Cerebellar cortex (tissue), 1 donor: ENCODE data around the gene CLTA.
A peak's percentile ranks its signal among the peaks of the same experiment; 100 is the strongest.
"Not testable (repeated sequence)": the region's sequence is repeated elsewhere in the genome, so short reads cannot be mapped to it uniquely, and the experiment has no call there.

Source experiments
- DNase-seq: peaks from one replicate; pipeline ENCODE4 v3.0.0-alpha.2; 2015; ENCODE audit warnings: low spot score

CLTA gene

GRCh38 chr9:36158917-36159316 lies 31.8 kb upstream of the CLTA start:
- no peak for DNase-seq

GRCh38 chr9:36159509-36159908 lies 31.2 kb upstream of the CLTA start:
- not testable (repeated sequence) for DNase-seq

GRCh38 chr9:36160126-36160525 lies 30.6 kb upstream of the CLTA start:
- DNase-seq, result not testable (repeated sequence)

- DNase-seq, result no peak
Observed at GRCh38 chr9:36161187-36161586, 29.5 kb upstream of the CLTA start.

- DNase-seq, result no peak
Observed at GRCh38 chr9:36162211-36162738, 28.4 kb upstream of the CLTA start.

- DNase-seq, result peak; percentile 80
Observed at GRCh38 chr9:36163049-36163785, 27.5 kb upstream of the CLTA start.

GRCh38 chr9:36163786-36164170 lies 26.9 kb upstream of the CLTA start:
- peak; percentile 50 for DNase-seq

- DNase-seq, result no peak
Observed at GRCh38 chr9:36164372-36164771, 26.3 kb upstream of the CLTA start.

GRCh38 chr9:36164989-36165388 lies 25.7 kb upstream of the CLTA start:
- peak; percentile 24 for DNase-seq

- DNase-seq, result peak; percentile 29
Observed at GRCh38 chr9:36165826-36166167, 24.9 kb upstream of the CLTA start.

GRCh38 chr9:36166168-36166927 lies 24.4 kb upstream of the CLTA start:
- peak; percentile 77 for DNase-seq

- DNase-seq, result no peak
Observed at GRCh38 chr9:36169166-36169565, 21.6 kb upstream of the CLTA start, which contains the start of gene CCIN. Gene CCIN (plus strand): TSS chr9:36169388. CDS start chr9:36169503, 115 bp downstream.

GRCh38 chr9:36169708-36170107 lies 21.0 kb upstream of the CLTA start:
- DNase-seq, result no peak

GRCh38 chr9:36170531-36170930 lies 20.2 kb upstream of the CLTA start:
- DNase-seq, result no peak

GRCh38 chr9:36173861-36174260 lies 16.9 kb upstream of the CLTA start:
- no peak for DNase-seq

GRCh38 chr9:36174271-36174670 lies 16.4 kb upstream of the CLTA start:
- DNase-seq, result no peak

- DNase-seq, result no peak
Observed at GRCh38 chr9:36174731-36175130, 16.0 kb upstream of the CLTA start.

GRCh38 chr9:36175209-36175608 lies 15.5 kb upstream of the CLTA start:
- DNase-seq, result not testable (repeated sequence)

- DNase-seq, result not testable (repeated sequence)
Observed at GRCh38 chr9:36176496-36176895, 14.2 kb upstream of the CLTA start.

GRCh38 chr9:36177571-36177970 lies 13.2 kb upstream of the CLTA start:
- DNase-seq, result no peak

GRCh38 chr9:36180243-36180642 lies 10.5 kb upstream of the CLTA start:
- not testable (repeated sequence) for DNase-seq

- DNase-seq, result no peak
Observed at GRCh38 chr9:36187414-36187813, 3.3 kb upstream of the CLTA start.

GRCh38 chr9:36188212-36188611 lies 2.5 kb upstream of the CLTA start:
- no peak for DNase-seq
